HG02885 (cell line): ENCODE results near the gene KANSL2.
"Not testable (repeated sequence)": the region's sequence is repeated elsewhere in the genome, so short reads cannot be mapped to it uniquely, and the experiment has no call there.

Source experiments
- ATAC-seq: cut with Tn5 transposase; IDR thresholded peaks from one replicate; pipeline ENCODE4 v1.9.1; 2021; ENCODE audit warnings: mild to moderate bottlenecking; ENCODE audit not compliant: unreplicated experiment, poor library complexity

The KANSL2 gene, protein sequence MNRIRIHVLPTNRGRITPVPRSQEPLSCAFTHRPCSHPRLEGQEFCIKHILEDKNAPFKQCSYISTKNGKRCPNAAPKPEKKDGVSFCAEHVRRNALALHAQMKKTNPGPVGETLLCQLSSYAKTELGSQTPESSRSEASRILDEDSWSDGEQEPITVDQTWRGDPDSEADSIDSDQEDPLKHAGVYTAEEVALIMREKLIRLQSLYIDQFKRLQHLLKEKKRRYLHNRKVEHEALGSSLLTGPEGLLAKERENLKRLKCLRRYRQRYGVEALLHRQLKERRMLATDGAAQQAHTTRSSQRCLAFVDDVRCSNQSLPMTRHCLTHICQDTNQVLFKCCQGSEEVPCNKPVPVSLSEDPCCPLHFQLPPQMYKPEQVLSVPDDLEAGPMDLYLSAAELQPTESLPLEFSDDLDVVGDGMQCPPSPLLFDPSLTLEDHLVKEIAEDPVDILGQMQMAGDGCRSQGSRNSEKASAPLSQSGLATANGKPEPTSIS

DNA sequence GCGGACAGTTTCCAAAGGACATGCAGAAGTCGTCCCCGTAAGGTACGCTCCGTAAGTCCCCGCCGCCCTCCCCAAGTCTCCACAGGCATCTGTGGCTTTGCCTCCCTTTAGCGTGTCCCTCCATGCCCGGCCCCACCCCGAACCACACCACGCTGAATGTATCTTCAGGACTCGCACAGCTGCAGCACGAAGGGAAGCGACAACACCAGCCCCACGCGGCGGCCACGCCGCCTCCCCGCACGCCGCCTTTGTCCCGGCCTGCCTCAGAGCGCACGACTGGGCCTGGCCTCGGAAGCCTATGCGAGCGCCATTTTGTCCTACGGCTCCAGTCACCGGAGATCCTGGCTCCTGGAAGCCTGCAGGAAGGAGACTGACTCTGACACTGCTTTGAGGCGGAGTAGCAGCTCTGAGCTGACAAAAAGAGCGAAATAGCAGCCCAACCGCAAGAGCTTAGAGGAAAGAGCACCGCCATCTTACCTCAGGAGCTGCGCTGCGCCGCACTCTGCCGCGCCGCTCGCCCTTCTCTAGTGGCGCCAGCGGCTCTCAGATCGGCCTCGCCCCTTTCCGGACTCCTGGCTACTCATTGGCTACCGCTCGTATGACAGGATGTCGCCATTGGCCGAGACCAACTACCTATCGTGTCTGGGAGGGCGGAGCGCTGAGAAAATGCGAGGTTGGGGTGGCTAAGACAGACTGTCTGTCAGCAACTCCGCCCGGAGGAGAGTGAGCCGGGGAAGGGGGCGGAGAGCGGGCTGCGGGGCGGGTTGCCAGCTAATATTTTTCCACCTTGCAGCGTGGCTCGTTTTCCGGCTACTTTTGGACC is at the start of gene KANSL2:
TSS of gene KANSL2 (minus strand) at position 529 of the 823 bp plus-strand sequence. CDS start 606 bp downstream, outside the sequence.
- ATAC-seq = peak; percentile 99

DNA sequence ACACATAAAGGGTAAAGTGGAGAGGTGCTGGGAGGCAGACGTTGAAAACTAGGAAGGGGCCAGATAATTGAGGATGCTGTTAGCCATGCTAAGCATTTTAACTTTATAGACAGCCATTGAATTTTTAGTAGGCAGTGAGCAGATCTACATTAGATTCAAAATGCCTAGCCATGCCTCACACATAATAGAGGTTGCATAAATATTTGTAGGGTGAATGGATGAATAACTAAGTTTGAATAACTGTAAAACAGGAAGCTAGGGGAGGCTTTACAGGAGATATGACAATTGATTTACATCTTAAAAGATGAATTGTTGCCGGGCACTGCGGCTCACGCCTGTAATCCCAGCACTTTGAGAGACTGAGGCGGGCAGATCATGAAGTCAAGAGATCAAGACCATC is 46.8 kb upstream of the KANSL2 start:
- no peak for ATAC-seq

GRCh38 chr12:48720737-48721136 is 38.7 kb upstream of the KANSL2 start:
- ATAC-seq = not testable (repeated sequence)

GRCh38 chr12:48720171-48720570 is 38.1 kb upstream of the KANSL2 start:
- ATAC-seq = not testable (repeated sequence)

GRCh38 chr12:48719002-48719401 is 37.0 kb upstream of the KANSL2 start:
- ATAC-seq = not testable (repeated sequence)

DNA sequence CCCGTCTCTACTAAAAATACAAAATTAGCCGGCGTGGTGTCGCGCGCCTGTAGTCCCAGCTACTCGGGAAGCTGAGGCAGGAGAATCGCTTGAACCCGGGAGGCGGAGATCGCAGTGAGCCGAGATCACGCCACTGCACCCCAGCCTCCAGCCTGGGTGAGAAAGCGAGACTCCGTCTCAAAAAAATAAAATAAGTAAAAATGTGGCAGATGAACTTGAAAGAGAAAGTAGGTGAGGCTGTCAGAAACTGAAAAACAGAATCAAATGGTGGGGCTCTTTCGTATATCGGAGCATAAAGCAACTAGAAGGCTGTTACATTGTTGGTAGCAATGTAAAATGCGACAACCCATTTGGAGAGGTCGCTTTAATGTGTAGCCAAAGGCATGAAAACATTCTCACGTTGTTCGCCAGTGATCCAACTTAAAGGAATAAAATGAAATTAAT is 35.2 kb upstream of the KANSL2 start:
- peak; percentile 3 for ATAC-seq

GRCh38 chr12:48716493-48717251 is 34.6 kb upstream of the KANSL2 start, which contains the start of gene CCNT1:
TSS of gene CCNT1 (minus strand) at chr12:48716707. CDS start at chr12:48716675, 32 bp downstream.
- peak; percentile 98 for ATAC-seq

GRCh38 chr12:48716168-48716492 is 34.1 kb upstream of the KANSL2 start:
- ATAC-seq = no peak

- ATAC-seq = no peak
These were observed 30.2 kb upstream of the KANSL2 start for GRCh38 chr12:48712209-48712608.

DNA sequence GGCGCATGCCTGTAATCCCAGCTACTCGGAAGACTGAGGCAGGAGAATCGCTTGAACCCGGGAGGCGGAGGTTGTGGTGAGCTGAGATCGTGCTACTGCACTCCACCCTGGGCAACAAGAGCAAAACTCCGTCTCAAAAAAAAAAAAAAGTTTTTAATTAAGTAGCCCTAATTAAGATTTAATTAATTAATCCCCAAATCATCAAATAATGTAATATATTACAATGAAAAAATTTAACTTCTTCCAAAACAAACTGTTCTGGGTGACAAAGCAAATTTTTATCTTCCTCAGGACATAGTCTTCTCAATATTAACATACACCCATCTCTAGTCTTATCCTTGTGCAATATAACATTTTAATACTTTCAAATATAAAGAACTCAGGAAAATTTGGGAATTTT is 16.8 kb upstream of the KANSL2 start:
- not testable (repeated sequence) for ATAC-seq

GRCh38 chr12:48696626-48697025 is 14.6 kb upstream of the KANSL2 start:
- ATAC-seq = no peak

- ATAC-seq = no peak
These were observed 13.8 kb upstream of the KANSL2 start for GRCh38 chr12:48695859-48696258.

GRCh38 chr12:48694038-48694437 is 12.0 kb upstream of the KANSL2 start:
- no peak for ATAC-seq

DNA sequence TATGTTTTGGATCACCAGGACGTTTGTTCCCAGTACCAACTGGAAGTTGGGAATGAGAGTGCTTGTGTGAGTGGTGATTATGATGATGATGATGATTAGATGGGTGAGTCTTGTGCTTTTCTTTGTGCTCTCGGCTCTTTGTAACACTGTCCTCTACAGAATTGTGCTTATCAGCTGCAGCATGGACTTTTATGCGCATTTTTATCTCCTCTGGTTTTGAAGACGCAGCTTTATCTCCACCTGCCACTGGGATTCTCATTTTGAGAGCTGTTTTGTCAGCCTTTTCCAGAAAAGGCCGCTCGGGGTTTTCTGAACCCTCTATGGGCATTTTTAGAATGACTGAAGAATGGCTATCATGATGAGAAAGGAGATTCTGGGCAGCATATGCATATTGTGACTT is 11.5 kb upstream of the KANSL2 start:
- ATAC-seq = no peak

- ATAC-seq = no peak
These were observed 9.9 kb upstream of the KANSL2 start for GRCh38 chr12:48691826-48692487.

DNA sequence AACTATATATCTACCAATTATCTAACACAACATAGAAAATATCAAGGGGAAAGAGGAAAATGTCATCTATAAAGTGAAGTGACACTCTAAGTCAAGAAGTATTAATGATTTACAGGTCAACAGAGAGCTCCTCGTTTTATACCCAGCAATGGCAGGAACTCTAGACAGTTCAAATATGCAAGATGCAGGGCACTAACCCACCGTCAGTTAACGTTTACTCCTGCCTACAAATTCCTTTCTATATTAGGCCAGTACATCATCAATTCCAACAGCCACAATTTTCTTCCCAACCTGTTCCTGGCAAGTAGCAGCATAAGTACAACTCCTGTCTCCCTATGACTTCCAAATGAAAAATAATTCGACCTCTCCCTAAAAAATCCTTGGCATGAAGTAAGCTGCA is 9.0 kb upstream of the KANSL2 start:
- ATAC-seq = no peak

DNA sequence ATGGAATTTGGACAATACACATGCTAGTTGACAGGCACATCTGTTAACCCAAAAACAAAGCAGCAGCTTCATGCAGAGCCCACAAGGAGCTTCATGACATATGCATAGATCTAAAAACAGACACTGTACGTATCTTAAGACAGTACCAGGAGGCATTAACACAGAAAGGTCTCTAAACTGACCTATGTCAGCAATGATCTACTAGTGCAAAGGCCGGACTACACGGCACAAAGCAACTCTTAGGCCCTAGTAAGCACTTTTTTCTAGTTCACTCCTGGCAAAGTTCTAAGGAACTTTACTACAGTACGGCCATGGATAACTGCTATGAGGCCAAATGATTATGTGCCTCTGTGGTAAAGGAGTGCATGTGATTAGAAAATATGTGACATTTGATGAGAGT is 8.4 kb upstream of the KANSL2 start:
- no peak for ATAC-seq

GRCh38 chr12:48688836-48689235 is 6.8 kb upstream of the KANSL2 start:
- ATAC-seq = no peak

- ATAC-seq = no peak
These were observed 5.6 kb upstream of the KANSL2 start for GRCh38 chr12:48687592-48687991.
